NK-92 treated with Interleukin-12 subunit alpha and Interleukin-12 subunit beta, amount 100 ng/mL, for 24 hours (cell line): ENCODE measurements around the gene TMEM179.

ENCODE experiments used
- DNase-seq: peaks from one replicate; lab custom pipeline; 2025; lab: John Stamatoyannopoulos, UW

The TMEM179 gene

DNA sequence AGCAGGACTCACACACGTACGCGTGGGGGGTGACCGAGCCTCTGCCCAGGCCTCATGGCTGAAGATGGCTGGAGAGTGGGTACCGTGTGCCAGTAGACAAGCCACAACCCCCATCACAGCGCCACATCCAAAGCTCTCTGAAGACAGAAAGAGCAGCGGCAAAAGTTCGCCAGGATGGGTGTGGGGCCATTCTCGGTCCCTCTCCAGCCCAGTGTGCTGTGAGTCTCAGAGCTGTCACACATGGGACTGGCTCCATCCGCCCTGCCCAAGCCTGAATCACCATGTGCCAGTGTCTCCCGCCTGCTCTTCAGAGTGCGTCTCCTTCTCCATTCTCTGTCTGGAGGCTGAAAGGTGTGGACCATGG is 5.7 kb downstream of the TMEM179 start:
- DNase-seq = no peak

DNA sequence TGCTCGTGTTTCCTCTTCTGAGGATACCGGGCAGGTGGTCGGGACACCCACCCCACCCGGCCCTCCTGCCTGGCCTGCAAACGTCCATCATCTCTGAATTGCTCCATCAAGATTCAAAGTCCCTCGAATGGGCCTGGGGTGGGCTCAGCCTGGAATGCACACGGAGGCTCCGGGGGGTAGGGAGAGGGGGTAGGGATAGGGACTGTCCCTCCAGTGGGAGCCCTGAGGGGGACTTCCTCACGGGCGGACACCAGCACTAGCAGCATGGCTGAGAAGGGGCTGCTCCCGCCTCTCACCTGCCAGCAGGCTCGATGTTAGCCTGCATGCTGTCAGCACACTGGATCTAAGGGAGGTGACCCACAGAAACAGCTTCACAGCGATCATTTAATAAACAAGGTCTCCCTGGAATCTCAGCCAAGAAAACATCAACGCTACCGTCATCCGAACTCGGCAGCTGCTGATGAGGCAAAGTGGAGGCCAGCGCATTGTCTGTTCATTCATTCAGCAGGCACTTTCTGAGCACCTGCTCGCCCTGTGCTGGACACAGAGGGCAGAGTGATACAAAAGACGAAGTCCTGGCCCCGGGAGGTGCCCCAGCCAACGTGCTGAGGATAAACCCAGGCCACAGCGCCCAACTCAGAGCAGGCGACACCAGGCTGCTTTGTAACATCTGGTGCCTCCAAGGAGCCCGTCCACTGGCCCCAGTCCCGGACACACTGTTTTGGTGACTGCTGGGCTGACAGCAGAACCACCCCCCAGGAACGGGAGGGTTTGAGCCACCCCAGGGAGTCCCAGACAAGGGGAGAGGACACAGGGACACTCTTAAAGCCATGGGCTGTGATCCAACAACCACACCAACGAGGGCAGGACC is 6.3 kb downstream of the TMEM179 start:
- no peak for DNase-seq

- DNase-seq = no peak
These were observed 7.0 kb downstream of the TMEM179 start for GRCh38 chr14:104597576-104597975.

DNA sequence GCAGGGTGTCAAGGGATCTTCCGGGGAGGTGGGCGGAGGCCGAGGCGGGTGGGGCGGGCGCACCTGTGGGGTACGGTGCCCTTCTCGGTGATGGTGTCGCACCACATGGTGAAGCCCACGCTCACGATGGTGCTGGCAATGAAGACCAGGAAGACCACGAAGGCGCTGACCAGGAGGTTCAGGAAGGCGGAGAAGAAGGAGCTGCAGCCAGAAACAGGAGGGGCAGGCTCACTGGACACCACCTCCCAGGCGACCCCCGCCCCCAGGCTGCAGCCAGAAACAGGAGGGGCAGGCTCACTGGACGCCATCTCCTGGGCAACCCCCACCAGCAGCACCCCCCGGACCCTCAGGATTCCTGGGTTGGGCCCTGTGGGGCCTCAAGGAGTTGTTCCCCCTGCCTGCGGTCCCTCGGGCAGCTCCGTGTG is 7.6 kb downstream of the TMEM179 start:
- DNase-seq = no peak

DNA sequence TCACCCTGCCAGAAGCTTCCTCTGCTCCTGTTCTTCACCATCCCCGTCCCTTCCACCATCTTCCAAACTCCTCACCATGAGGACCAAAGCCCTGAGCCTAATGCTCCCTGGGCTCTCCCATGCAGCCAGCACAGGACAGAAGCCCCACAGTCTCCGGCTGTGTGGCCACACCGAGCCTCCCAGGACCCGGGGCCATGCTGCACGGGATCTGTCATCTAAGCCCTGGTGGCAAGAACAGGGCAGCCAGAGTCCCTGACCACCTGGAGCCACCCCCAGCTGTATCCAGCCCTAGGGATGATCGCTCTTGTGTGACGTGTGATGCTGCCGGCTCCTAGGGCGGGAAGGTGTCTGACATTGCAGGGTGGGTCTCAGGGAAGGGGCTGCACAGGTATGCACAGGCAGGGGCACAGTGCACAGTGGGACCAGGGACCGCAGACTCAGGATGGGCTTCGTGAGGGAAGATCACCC is 8.1 kb downstream of the TMEM179 start:
- no peak for DNase-seq

- DNase-seq = no peak
These were observed 8.6 kb downstream of the TMEM179 start for GRCh38 chr14:104595911-104596450.

- DNase-seq = no peak
These were observed 9.4 kb downstream of the TMEM179 start for GRCh38 chr14:104595116-104595675.

- no peak for DNase-seq
These were observed 10.1 kb downstream of the TMEM179 start for GRCh38 chr14:104594310-104595046.

- no peak for DNase-seq
These were observed 10.8 kb downstream of the TMEM179 start for GRCh38 chr14:104593710-104594136.

DNA sequence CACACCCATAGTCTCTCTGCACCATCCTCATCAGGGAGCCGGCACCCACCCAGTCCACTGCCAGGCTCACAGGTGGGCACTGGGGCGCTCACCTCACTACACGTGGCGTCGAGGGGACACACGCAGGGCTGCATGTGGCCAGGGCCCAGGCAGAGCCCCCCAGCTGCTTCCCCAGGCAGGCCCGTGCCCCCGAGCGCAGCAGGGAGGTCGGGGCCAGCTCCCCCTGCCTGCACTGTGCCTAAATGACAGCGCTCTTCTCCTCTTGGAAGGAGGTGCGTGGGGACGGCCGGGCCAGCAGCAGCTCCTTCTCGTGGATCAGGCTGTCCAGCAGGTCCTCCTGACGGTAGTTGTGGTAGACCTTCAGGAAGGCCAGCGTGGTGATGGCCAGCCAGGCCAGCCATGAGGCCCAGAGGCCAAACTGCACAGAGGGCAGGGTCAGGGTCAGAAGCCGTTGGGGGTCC is 11.3 kb downstream of the TMEM179 start:
- DNase-seq = no peak

GRCh38 chr14:104592785-104593184 is 11.8 kb downstream of the TMEM179 start:
- no peak for DNase-seq

- no peak for DNase-seq
These were observed 12.3 kb downstream of the TMEM179 start for GRCh38 chr14:104592292-104592672.

DNA sequence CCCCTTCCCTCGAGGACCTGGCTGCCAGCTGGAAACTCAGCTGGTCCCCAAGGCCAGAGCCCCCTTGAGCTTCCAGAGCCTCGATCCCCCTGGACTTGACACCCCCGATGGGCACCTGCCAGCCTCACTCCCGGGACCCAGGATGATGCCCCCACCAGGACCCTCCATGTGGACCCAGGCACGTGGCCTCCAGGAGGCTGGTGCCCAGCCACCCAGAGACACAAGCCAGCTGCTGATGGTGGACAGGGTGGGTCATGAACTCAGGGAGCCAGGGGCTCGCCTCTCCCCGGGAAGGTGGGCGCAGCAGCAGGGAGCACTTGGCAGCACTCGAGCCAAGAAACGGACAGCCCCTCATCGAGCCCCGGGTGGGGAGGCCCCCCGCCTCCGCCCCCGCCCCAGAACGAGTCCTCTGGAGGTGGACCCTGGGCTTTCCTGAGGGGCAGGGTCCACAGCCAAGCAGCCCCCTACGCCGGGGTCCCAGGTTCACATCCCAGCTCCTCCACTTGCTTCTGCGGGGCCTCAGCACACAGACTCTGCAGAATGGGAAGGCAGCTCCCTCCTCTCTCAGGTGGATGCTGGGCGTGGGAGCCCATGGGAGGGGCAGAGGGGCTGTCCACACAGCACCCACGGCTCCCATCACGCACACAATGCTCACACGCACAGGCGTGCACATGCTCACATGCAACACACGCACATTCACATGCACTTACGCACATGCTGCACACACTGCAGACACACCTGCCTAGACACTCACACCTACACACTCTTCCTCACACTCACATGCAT is 12.9 kb downstream of the TMEM179 start:
- DNase-seq = no peak

- DNase-seq = no peak
These were observed 13.5 kb downstream of the TMEM179 start for GRCh38 chr14:104591031-104591430.

DNA sequence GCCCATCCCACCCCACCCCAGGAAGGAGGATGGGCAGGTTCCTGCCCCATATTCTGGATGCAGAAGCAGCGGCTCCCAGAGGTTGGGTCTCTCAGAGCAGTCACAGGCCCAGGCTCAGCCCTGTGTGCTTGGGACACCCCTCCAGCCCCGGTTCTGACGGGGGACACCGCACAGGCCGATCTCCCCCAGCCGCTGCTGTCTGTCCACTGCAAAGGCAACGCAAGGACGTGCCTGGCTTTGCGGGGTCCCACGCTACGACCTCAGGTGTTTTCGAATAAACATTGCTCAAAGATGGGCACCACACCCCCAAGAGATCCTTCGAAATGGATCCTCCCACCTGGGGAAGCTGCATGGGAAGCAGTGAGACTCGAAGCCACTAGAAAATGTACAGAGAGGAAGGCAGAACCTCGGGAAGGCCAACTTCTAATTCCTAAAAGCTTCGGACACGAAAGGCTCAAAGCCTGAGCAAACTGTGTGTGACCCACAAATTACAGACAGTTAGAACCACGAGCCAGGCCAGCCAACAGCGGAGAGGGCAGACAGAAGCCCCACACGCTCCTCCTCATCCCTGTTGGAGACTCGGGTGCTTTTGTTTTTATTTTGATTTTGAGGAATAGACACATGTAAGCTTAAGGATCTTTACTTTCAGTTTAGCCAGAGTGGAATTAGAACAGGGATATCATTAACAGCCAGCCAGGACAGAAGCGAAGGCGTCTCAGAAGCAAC is 14.2 kb downstream of the TMEM179 start:
- DNase-seq = no peak

DNA sequence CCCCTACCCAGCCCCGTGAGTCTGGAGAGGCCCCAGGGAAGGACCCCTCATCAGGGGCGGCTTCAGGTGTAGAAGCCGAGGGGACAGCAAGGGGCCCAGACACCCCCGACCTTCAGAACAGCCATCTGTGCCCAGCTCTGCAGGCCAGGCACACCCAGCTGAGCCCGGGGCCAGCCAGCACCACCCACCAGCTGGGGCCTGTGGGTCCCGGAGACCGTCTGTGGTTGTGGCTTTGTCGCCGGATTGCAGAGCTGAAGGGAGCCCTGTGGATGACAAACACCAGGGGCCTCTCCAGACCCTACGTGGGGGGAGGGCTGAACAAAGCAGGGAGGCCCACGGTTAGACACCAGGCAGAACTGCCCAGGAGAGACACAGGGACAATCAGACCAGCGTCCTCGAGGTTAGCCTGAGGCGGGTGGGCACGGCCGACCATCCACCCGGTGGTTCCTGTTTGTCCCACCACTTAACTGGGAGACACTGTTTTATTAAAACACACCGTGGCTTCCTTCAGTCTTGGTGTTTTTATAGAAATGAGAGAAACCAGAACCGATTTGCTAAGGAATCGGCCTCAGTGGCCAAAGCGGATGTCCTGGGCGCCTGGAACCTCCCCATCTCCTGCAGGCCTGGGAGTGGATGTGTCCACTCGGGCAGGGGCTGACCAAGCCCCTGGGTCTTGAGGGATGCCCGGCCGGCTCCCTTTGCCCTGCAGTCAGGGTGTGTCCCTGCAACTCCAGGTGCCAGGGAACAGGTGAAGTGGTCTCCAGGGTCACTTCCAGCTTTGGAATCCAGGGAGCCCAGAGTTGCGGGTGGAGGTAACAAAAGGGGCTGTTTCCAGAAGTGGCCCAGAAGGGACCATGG is 15.0 kb downstream of the TMEM179 start:
- no peak for DNase-seq

DNA sequence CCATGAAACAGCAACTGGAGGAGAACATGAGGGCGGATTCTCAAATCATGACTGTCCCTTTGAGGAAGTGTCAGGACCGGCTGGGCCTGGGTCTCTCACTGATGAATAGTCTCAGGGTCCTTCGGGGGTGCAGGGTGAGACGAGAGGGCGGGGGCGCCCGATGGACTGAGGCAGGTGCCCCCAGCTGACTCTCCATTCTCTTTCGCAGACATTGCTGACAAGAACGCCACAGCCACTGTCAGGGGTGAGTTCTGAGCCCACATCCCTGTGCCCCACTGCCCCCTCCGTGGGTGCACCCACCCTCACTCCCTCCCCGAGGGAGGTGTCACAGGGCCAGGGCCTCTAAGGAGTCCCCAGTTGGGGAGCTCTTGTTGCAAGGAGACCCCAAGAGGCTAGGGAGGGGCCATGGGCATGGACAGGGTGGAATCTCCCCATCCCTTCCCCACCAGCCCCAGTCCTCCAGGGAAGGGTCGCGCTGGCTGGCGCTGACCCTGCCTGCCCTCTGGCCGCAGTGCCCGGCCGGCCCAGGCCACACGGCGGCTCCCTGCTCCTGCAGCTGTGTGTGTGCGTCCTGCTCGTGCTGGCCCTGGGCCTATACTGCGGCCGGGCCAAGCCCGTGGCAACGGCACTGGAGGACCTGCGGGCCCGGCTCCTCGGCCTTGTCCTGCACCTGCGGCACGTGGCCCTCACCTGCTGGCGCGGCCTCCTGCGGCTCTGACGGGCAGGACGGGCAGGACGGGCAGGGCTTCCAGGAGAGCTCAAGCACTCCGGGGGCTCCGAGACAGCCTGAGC is 16.3 kb downstream of the TMEM179 start:
- no peak for DNase-seq

DNA sequence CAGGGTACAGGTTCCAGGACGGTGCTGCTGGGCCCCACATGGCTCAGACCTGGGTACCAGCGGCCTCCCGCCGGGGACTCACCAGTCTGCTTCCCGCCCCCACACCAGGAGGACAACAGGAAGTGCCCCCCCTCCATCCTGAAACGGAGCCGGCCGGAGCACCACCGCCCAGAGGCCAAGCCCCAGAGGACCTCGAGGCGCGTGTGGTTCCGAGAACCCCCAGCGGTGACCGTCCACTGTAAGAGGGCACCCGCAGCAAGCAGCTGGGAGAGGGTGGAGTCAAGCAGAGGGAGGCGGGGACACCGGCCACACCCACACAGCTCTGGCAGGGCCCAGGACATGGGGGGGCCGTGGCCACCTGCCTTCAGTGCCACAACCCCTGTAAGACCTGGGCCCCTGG is 16.9 kb downstream of the TMEM179 start:
- DNase-seq = no peak
